ENCODE measurements around the gene DNAH17.
"Not testable (repeated sequence)": the region's sequence is repeated elsewhere in the genome, so short reads cannot be mapped to it uniquely, and the experiment has no call there.

Gene DNAH17

GRCh38 chr17:78522031-78522809 is 55.0 kb downstream of the DNAH17 start:
- DNase-seq, result no peak

GRCh38 chr17:78517421-78517820 is 59.8 kb downstream of the DNAH17 start:
- DNase-seq, result no peak

GRCh38 chr17:78515480-78515879 is 61.7 kb downstream of the DNAH17 start:
- no peak for DNase-seq

GRCh38 chr17:78514521-78514920 is 62.7 kb downstream of the DNAH17 start:
- no peak for DNase-seq

GRCh38 chr17:78512976-78513375 is 64.2 kb downstream of the DNAH17 start:
- DNase-seq, result no peak

- no peak for DNase-seq
Measured at GRCh38 chr17:78510141-78511075, 66.8 kb downstream of the DNAH17 start.

- no peak for DNase-seq
Measured at GRCh38 chr17:78507526-78507925, 69.7 kb downstream of the DNAH17 start.

- DNase-seq, result no peak
Measured at GRCh38 chr17:78506454-78507309, 70.5 kb downstream of the DNAH17 start.

- DNase-seq, result no peak
Measured at GRCh38 chr17:78504156-78504925, 72.9 kb downstream of the DNAH17 start.

GRCh38 chr17:78503388-78503787 is 73.8 kb downstream of the DNAH17 start:
- DNase-seq, result not testable (repeated sequence)

GRCh38 chr17:78502611-78503148 is 74.5 kb downstream of the DNAH17 start:
- no peak for DNase-seq

- no peak for DNase-seq
Measured at GRCh38 chr17:78501241-78502036, 75.8 kb downstream of the DNAH17 start.

GRCh38 chr17:78500806-78501205 is 76.4 kb downstream of the DNAH17 start:
- no peak for DNase-seq

- no peak for DNase-seq
Measured at GRCh38 chr17:78499715-78500540, 77.3 kb downstream of the DNAH17 start.

- DNase-seq, result no peak
Measured at GRCh38 chr17:78498848-78499247, 78.3 kb downstream of the DNAH17 start.

- DNase-seq, result peak; percentile 82
Measured at GRCh38 chr17:78497115-78497540, 80.1 kb downstream of the DNAH17 start.

- DNase-seq, result no peak
Measured at GRCh38 chr17:78496311-78496710, 80.9 kb downstream of the DNAH17 start.

GRCh38 chr17:78495634-78496033 is 81.6 kb downstream of the DNAH17 start:
- no peak for DNase-seq

GRCh38 chr17:78494696-78495330 is 82.4 kb downstream of the DNAH17 start:
- no peak for DNase-seq

All from NCI-H345 (cell line).